ENCODE results near the gene PTHLH. TPM values are rescaled to one million over a fixed set of nuclear protein-coding genes. Genes with fewer than 3 reads are reported as not detected.

PTHLH gene
- total and polyA plus RNA-seq, 2 donors (not counting 1 experiment from before 2014, with no cell fraction given) = not detected

- Mint-ChIP-seq H3K27ac (no peak overlapping the region), H3K4me1 (no peaks in the 10 kb centered on the region), H3K4me3 (no peak overlapping the region), H3K9me3 (ENCODE audit: insufficient read depth) (no peaks in the 10 kb centered on the region), H3K27me3 (no peaks in the 10 kb centered on the region)
- H2AFZ ChIP-seq (ENCODE audit: insufficient read depth, low read depth, low read length, poor library complexity, severe bottlenecking) = no peak overlapping the region
- intact Hi-C loops (cut with micrococcal nuclease) = no loop called here
- ChIA-PET POLR2A (no interaction called here), CTCF (interaction anchor here (1.2 kb wide), 1 partner anchor 16 kb away, joined by 4 read pairs; no protein-coding TSS in a partner anchor)
- H3K9me3 ChIP-seq (ENCODE audit: control extremely low read depth in 1 of 3, control insufficient read depth in 2 of 3, insufficient read depth in 1 of 3, low read length in 2 of 3) = no peaks in the 10 kb centered on the region
- no peaks in the 10 kb centered on the region for H3K4me1 ChIP-seq (ENCODE audit: control insufficient read depth in 2 of 2, insufficient read depth in 2 of 2, low read length in 2 of 2)
- no peak for DNase-seq
- no peaks in the 10 kb centered on the region for H3K79me2 ChIP-seq (ENCODE audit: control insufficient read depth, insufficient read depth, low read length)
- no peaks in the 10 kb centered on the region for H3K36me3 ChIP-seq (replicated peaks in 1 of 2; ENCODE audit: control extremely low read depth in 1 of 2, control insufficient read depth in 1 of 2, extremely low read depth in 1 of 2, insufficient read depth in 2 of 2, low read length in 1 of 2)
- no peak overlapping the region for H3K9ac ChIP-seq (ENCODE audit: low read length)
- no peaks in the 10 kb centered on the region for H3K27me3 ChIP-seq (replicated peaks in 1 of 4; ENCODE audit: control extremely low read depth in 1 of 4, control insufficient read depth in 3 of 4, insufficient read depth in 4 of 4, low read length in 3 of 4)
- no CpG with 5 or more reads among the region's 2 CpGs for WGBS (ENCODE audit: insufficient coverage)
- no peak for ATAC-seq (ENCODE audit: low read depth)
- no peak overlapping the region for H3K4me2 ChIP-seq (replicated peaks; ENCODE audit: low read depth, low read length, poor library complexity, severe bottlenecking)
- no peaks in the 10 kb centered on the region for H4K20me1 ChIP-seq (ENCODE audit: control insufficient read depth, insufficient read depth, low read length, poor library complexity, severe bottlenecking)
- TF ChIP-seq CTCF (IDR thresholded peaks at IDR 0.05) (no peak), EZH2 (IDR thresholded peaks at IDR 0.05; ENCODE audit: borderline replicate concordance, insufficient read depth, low read depth, low read length, poor library complexity, severe bottlenecking) (no peak)
- H3K27ac ChIP-seq (ENCODE audit: low read length in 2 of 2) = no peak overlapping the region
- no peak overlapping the region for H3K4me3 ChIP-seq (ENCODE audit: control extremely low read depth in 1 of 5, extremely low read depth in 1 of 5, insufficient read depth in 1 of 5, low read depth in 2 of 5, low read length in 4 of 5)
Measured at GRCh38 chr12:27927347-27927746, 45.2 kb downstream of the PTHLH start.

DNA sequence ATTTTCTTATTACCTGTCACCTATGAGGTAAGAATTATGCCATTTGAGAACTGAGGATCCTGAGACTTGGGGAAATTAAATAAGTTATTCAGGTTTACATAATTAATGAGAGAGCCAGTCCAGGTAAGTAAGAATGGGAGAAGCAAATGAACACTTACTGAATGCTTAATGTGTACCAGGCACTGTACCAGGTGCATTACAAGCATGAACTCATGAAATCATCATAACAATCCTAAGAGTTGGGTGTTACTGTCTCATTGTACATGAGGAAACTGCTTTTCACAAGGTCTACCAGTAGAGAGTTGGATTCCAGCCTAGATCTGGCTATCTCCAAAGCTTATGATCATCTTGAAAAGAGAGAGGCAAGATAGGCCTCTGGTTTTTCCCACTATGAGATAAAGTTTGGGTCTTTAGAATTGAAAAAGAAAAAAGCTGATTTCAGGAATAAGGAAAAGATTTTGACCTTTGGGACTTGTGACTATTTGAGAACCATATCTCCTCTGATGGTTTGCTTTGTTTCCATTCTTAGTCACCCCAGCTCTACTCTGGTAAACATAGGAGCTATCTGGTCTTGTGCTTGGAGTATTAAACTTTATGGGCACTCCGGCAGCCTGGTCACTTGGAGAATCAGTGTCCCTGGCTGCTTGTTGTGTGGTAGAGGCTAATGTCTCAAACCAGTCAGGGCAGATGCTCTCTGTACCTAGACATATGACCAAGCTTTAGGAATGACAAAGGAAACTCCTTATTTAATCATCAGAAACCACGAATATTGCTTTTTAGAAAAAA is 48.0 kb downstream of the PTHLH start:
- Histone ChIP-seq H3K27ac (ENCODE audit: low read length in 2 of 2) (no peak overlapping the region), H2AFZ (ENCODE audit: insufficient read depth, low read depth, low read length, poor library complexity, severe bottlenecking) (no peak overlapping the region), H3K4me1 (ENCODE audit: control insufficient read depth in 2 of 2, insufficient read depth in 2 of 2, low read length in 2 of 2) (no peaks in the 10 kb centered on the region), H3K79me2 (ENCODE audit: control insufficient read depth, insufficient read depth, low read length) (no peaks in the 10 kb centered on the region), H3K4me3 (ENCODE audit: control extremely low read depth in 1 of 5, extremely low read depth in 1 of 5, insufficient read depth in 1 of 5, low read depth in 2 of 5, low read length in 4 of 5) (no peak overlapping the region), H3K36me3 (replicated peaks in 1 of 2; ENCODE audit: control extremely low read depth in 1 of 2, control insufficient read depth in 1 of 2, extremely low read depth in 1 of 2, insufficient read depth in 2 of 2, low read length in 1 of 2) (no peaks in the 10 kb centered on the region), H3K9ac (ENCODE audit: low read length) (no peak overlapping the region), H4K20me1 (ENCODE audit: control insufficient read depth, insufficient read depth, low read length, poor library complexity, severe bottlenecking) (no peaks in the 10 kb centered on the region), H3K9me3 (ENCODE audit: control extremely low read depth in 1 of 3, control insufficient read depth in 2 of 3, insufficient read depth in 1 of 3, low read length in 2 of 3) (no peaks in the 10 kb centered on the region), H3K27me3 (replicated peaks in 1 of 4; ENCODE audit: control extremely low read depth in 1 of 4, control insufficient read depth in 3 of 4, insufficient read depth in 4 of 4, low read length in 3 of 4) (no peaks in the 10 kb centered on the region), H3K4me2 (replicated peaks; ENCODE audit: low read depth, low read length, poor library complexity, severe bottlenecking) (no peak overlapping the region)
- Mint-ChIP-seq H3K27ac (no peak overlapping the region), H3K4me3 (no peak overlapping the region), H3K4me1 (no peaks in the 10 kb centered on the region), H3K9me3 (ENCODE audit: insufficient read depth) (no peaks in the 10 kb centered on the region), H3K27me3 (no peaks in the 10 kb centered on the region)
- ChIA-PET CTCF (interaction anchor here (1.2 kb wide), 1 partner anchor 12 kb away, joined by 3 read pairs; no protein-coding TSS in a partner anchor), POLR2A (no interaction called here)
- WGBS (ENCODE audit: insufficient coverage) = no CpG with 5 or more reads among the region's 2 CpGs
- TF ChIP-seq CTCF (IDR thresholded peaks at IDR 0.05) (no peak), EZH2 (IDR thresholded peaks at IDR 0.05; ENCODE audit: borderline replicate concordance, insufficient read depth, low read depth, low read length, poor library complexity, severe bottlenecking) (no peak)
- DNase-seq (no peak), ATAC-seq (ENCODE audit: low read depth) (no peak)
- intact Hi-C loops (cut with micrococcal nuclease) = no loop called here

Measured in B cell (primary cell).